CMK (cell line): ENCODE measurements around the gene TTC28.

Source experiments
- DNase-seq: peaks from one replicate; pipeline ENCODE4 v3.0.0-alpha.2; 2010; ENCODE audit warnings: low read depth

TTC28 gene

GRCh38 chr22:28268850-28269249 is 410.8 kb downstream of the TTC28 start:
- DNase-seq = no peak

- DNase-seq = no peak
These were observed 411.5 kb downstream of the TTC28 start for GRCh38 chr22:28268171-28268570.

GRCh38 chr22:28260619-28261018 is 419.0 kb downstream of the TTC28 start:
- DNase-seq = no peak

- no peak for DNase-seq
These were observed 419.8 kb downstream of the TTC28 start for GRCh38 chr22:28259774-28260312.

- DNase-seq = no peak
These were observed 425.2 kb downstream of the TTC28 start for GRCh38 chr22:28254396-28254795.

- no peak for DNase-seq
These were observed 427.1 kb downstream of the TTC28 start for GRCh38 chr22:28252539-28252938.

- no peak for DNase-seq
These were observed 429.5 kb downstream of the TTC28 start for GRCh38 chr22:28250036-28250695.

GRCh38 chr22:28249402-28249801 is 430.2 kb downstream of the TTC28 start:
- DNase-seq = no peak

GRCh38 chr22:28247667-28248363 is 431.8 kb downstream of the TTC28 start:
- no peak for DNase-seq

- no peak for DNase-seq
These were observed 432.5 kb downstream of the TTC28 start for GRCh38 chr22:28247136-28247535.

GRCh38 chr22:28246397-28246796 is 433.2 kb downstream of the TTC28 start:
- DNase-seq = no peak

GRCh38 chr22:28245579-28246224 is 433.9 kb downstream of the TTC28 start:
- DNase-seq = no peak

GRCh38 chr22:28244757-28245156 is 434.9 kb downstream of the TTC28 start:
- DNase-seq = no peak

GRCh38 chr22:28243539-28243938 is 436.1 kb downstream of the TTC28 start:
- no peak for DNase-seq

- no peak for DNase-seq
These were observed 437.9 kb downstream of the TTC28 start for GRCh38 chr22:28241656-28242290.

- no peak for DNase-seq
These were observed 439.7 kb downstream of the TTC28 start for GRCh38 chr22:28239941-28240340.

- DNase-seq = no peak
These were observed 441.9 kb downstream of the TTC28 start for GRCh38 chr22:28237783-28238182.

GRCh38 chr22:28237112-28237511 is 442.5 kb downstream of the TTC28 start:
- DNase-seq = no peak

GRCh38 chr22:28232204-28232603 is 447.4 kb downstream of the TTC28 start:
- DNase-seq = no peak

- DNase-seq = no peak
These were observed 448.2 kb downstream of the TTC28 start for GRCh38 chr22:28231441-28231840.

- DNase-seq = no peak
These were observed 449.0 kb downstream of the TTC28 start for GRCh38 chr22:28230671-28231070.
